GM21381 (cell line): ENCODE results near the gene PRKCA.

Experiments used
- ATAC-seq: cut with Tn5 transposase; IDR thresholded peaks from one replicate; pipeline ENCODE4 v1.9.1; 2021; ENCODE audit warnings: mild to moderate bottlenecking, moderate library complexity; ENCODE audit not compliant: unreplicated experiment

The PRKCA gene

DNA sequence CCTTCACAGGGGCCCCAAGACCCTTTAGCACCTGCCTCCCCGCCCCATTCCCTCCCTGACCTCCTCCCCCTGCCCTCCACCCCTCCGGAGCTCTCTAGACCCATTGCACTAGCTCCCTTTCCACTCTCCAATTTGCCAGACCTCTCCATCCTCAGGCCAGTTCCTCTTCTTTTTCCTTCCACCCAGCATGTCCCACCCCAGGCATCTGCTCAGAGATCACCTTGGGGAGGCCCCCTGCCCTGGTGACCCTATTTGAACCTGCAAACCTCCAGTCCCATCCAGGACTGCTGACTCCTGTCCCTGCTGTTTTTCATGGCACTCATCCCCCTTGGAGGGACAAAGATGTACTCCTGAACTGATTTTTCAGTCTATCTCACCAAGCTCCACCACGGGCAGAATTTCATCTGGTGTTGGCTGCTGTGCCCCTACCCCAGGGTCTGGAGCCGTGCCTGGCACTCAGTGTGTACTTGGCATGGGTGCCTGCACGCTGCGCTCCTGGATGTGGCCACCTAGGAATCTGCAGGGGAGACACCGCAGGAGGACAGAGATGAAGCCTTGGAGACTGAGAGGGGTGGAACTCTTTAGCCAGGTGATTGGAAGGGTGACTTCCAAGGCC lies 446.9 kb downstream of the PRKCA start:
- ATAC-seq, result no peak

DNA sequence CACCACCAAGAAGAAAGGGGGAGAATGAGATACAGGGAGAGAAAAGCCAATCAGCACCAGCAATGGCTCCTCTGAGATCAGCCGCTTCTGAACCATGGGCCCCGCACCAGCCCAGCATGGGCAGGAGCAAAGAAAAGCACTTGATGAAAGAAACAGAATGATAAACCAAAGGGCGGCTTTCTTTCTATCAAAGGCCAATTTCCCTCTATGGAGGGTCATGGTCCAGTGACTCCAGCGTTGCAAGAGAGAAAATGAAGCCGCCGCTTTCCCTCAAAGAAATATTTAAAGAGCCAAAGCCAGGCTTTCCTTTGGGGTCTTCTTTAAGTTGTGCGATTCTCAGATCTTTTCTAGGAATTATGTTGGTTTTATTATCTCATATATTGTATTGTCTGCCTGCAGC lies 447.7 kb downstream of the PRKCA start:
- no peak for ATAC-seq

- no peak for ATAC-seq
Measured at GRCh38 chr17:66750781-66751543, 448.5 kb downstream of the PRKCA start.

DNA sequence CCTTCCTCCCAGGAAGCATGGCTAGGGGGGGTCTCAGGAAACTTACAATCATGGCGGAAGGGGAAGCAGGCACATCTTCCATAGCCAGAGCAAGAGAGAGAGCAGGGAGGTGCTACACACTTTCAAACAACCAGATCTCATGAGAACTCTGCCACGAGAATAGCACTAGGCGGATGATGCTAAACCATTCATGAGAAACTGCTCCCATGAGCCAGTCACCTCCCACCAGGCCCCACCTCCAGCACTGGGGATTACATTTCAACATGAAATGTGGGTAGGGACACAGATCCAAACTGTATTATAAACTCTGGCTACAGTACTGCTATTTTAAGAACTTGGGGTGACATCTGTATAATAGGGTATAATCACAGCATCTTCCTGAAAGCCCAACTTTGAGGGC lies 449.4 kb downstream of the PRKCA start:
- no peak for ATAC-seq

DNA sequence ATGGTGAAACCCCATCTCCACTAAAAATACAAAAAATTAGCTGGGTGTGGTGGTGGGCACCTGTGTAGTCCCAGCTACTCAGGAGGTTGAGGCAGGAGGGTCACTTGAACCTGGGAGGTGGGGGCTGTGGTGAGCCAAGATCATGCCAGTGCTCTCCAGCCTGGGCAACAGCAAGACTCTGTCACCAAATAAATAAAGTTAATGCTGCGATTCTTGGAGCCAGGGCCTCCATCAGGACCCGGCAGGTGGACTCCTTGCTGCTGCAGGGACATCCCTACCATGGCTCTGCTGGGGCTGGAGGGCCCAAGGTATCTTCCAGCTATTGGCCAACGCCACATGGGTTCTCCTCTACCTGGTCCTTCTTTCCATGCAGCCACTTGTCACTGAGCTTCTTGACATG lies 450.0 kb downstream of the PRKCA start:
- no peak for ATAC-seq

DNA sequence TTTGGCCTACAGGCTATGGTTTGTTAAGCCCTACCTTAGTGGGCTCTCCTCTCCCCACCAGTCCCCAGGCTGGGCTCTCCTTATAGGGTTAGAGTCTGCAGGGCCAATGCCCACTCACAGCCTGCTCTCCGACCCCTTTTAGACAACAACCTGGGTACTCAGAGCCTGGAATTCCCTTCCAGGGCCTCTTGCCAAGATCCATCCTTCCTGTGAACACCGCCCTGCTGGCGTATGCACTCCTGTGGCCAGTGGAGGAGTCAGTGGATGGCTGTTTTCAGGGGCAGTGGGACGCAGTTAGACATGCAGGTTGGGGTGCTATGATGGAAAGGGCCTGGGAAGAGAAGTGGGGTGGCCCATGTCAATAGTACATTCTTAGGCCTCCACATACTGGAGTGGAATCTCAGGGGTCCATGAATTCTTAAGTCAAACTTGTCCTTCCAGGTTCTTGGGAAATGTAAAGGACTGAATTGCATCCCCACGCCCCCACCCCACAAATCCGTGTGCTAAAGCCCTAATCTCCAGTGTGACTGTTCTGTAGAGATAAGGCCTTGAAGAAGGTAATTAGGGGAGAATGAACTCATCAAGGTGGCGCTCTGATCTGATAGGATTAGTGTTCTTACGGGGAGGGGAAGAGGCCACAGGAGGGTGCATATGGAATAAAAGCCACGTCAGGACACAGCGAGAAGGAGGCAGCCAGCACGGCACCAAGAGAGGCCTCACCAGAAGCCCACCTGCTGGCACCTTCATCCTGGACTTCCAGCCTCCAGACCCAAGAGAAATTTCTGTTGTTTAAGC lies 450.9 kb downstream of the PRKCA start:
- ATAC-seq, result no peak

GRCh38 chr17:66755101-66755943 lies 452.9 kb downstream of the PRKCA start:
- ATAC-seq, result no peak

DNA sequence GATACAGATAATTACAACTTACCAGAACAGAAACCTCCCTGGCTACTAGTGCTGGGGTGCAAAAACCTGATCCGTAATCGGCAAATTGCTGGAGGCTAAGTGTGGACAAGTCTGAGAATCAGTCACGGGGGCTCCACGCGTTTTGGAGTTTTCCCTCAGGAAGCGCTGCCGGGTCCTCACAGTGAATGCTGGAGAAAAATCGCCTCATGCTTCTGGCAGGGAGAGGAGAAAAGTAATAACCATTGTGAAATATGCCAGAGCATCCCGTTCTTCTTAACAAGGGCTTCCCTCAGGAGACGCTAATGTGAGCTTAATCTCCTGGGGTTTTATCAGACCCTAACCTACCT lies 453.5 kb downstream of the PRKCA start:
- ATAC-seq, result no peak

GRCh38 chr17:66760324-66760723 lies 457.9 kb downstream of the PRKCA start:
- ATAC-seq, result no peak

- ATAC-seq, result no peak
Measured at GRCh38 chr17:66762276-66762675, 459.9 kb downstream of the PRKCA start.

- ATAC-seq, result no peak
Measured at GRCh38 chr17:66763056-66763455, 460.6 kb downstream of the PRKCA start.

GRCh38 chr17:66764506-66764905 lies 462.1 kb downstream of the PRKCA start:
- ATAC-seq, result no peak

GRCh38 chr17:66767154-66767933 lies 464.9 kb downstream of the PRKCA start:
- no peak for ATAC-seq

DNA sequence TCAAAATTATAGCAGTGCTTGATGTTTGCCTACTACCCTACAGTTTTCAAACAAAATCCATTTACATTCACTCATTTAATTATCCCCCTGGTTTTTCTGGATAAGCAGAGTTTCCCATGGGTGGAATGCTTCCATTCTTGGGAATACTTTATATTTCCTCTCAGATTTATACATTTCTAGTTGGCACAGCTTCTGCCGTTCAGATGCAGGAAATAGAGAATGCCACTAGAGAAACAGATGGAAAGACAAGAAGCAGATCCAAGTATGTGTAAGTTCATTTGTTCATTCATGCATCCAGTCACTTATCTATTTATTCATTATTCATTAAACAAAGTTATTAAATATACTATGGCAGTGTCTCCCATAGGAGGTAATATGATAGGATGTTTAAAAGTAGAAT lies 467.5 kb downstream of the PRKCA start:
- ATAC-seq, result no peak

- no peak for ATAC-seq
Measured at GRCh38 chr17:66772148-66772812, 469.9 kb downstream of the PRKCA start.

GRCh38 chr17:66775271-66775670 lies 472.9 kb downstream of the PRKCA start:
- ATAC-seq, result no peak

DNA sequence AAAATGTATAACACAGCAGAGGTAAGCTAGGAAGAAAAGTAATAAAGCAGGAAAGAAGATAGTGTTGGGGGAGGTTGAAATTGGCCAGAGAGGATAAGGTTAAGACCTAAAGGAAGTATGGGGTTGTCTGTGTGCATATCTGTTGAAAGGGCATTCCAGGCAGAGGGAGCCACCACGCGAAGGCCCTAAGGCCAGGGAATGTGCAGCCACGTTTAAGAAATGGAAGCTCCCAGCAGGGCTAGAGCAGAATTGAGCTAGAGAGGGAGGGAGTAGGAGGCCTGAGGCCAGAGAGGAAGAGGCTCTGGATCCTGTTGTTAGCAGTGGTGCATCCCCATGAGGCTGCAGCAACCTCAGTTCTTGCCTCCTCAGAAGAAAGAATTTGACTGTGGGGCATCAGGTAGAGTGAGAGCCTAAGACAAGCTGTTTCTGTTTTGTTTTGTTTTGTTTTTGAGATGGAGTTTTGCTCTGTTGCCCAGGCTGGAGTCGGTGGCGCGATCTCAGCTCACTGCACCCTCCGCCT lies 473.5 kb downstream of the PRKCA start:
- ATAC-seq, result no peak

- no peak for ATAC-seq
Measured at GRCh38 chr17:66776999-66777688, 474.7 kb downstream of the PRKCA start.

- no peak for ATAC-seq
Measured at GRCh38 chr17:66777689-66778225, 475.3 kb downstream of the PRKCA start.
